Mammary epithelial cell (primary cell): ENCODE measurements around the gene TMCC1.
"Not testable (repeated sequence)": the region's sequence is repeated elsewhere in the genome, so short reads cannot be mapped to it uniquely, and the experiment has no call there.

Experiments
- CTCF ChIP-seq, 2 donors: IDR thresholded peaks in 1 of 2; conservative IDR thresholded peaks in 1 of 2; 2 replicates each; pipeline ENCODE4 v1.5.1; 2011 to 2012; ENCODE audit warnings: inconsistent platforms in 2 of 2, low read length in 2 of 2, mild to moderate bottlenecking in 2 of 2, control low read depth in 1 of 2, low read depth in 1 of 2; ENCODE audit not compliant: insufficient read depth in 1 of 2; ENCODE audit errors: extremely low read depth in 1 of 2
- EZH2 ChIP-seq: IDR thresholded peaks from 2 replicates; pipeline ENCODE4 v1.6.1; 2012; ENCODE audit warnings: low read length, inconsistent platforms, borderline replicate concordance

GRCh38 chr3:129696430-129696829 is 197.1 kb downstream of the TMCC1 start:
- TF ChIP-seq CTCF (conservative IDR thresholded peaks at IDR 0.05 in 1 of 2, IDR thresholded peaks at IDR 0.05 in 1 of 2; ENCODE audit: extremely low read depth in 1 of 2, insufficient read depth in 1 of 2, low read depth in 1 of 2, low read length in 2 of 2); EZH2: not testable (repeated sequence)
